Measurements from ENCODE around the gene HADH.
"Not testable (repeated sequence)": the region's sequence is repeated elsewhere in the genome, so short reads cannot be mapped to it uniquely, and the experiment has no call there.

DNA sequence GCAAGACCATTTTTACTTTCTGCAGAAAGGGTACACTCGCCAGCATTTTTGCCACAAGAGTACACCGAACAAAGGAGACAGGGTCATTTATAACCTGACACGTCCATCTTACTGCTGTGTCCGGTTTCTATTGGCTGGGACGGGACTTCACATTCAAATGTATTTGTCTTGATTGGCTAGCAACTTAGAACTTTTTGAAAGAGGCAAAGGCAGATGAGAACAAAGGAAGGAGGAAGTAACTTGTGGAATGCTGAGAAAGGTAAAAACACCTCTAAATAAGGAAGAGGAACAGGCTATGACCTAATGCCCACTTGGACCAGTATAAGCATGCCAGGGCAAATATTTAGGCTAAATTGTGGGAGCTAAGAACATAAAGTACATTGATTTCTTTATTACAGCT lies 22.7 kb downstream of the HADH start:
- TF ChIP-seq CTCF (IDR thresholded peaks at IDR 0.05); POLR2A (IDR thresholded peaks at IDR 0.05; ENCODE audit: low read length); EP300 (IDR thresholded peaks at IDR 0.05): not testable (repeated sequence)
